Occipital lobe (tissue), 3 donors: ENCODE results near the gene TBC1D3. TPM values are rescaled to one million over a fixed set of nuclear protein-coding genes. Genes with fewer than 3 reads are reported as not detected.
"Not testable (repeated sequence)": the region's sequence is repeated elsewhere in the genome, so short reads cannot be mapped to it uniquely, and the experiment has no call there.

Source experiments
- DNase-seq: peaks from one replicate; lab custom pipeline; 2025; lab: John Stamatoyannopoulos, UW
- small RNA-seq: library from RNA; depleted of rRNA; stranded (forward); fragments of <200 nt; gene quantifications from one replicate; pipeline ENCODE3, GENCODE V24; 2014
- total RNA-seq: library from RNA; depleted of rRNA; stranded (reverse); fragments of >200 nt; gene quantifications from one replicate; pipeline ENCODE4 v1.2.3, GENCODE V29; 2014

TBC1D3 gene
- not detected for total RNA-seq

DNA sequence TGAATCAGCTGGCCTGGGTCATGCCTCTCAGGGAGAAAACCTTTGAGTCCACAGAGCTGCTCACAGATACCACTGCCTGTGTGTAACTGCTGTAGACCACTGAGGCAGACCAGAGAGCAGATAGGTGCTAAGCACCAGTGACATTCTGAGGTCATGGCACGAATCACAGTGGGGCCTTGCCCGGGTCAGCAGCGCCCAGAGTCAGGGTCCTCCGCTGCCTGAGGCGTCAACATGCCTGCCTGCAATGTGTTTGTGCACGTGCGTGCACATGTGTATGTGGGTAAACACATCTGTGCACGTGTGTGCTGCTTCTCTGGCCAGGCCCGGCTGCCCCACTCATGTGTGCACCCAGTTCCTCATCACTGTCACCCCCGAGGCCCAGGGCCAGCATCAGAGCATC, at the start of gene TBC1D3:
TSS of gene TBC1D3 (minus strand) at position 101 of the 400 bp plus-strand sequence. CDS start 1,526 bp downstream, outside the sequence.
- not testable (repeated sequence) for DNase-seq

DNA sequence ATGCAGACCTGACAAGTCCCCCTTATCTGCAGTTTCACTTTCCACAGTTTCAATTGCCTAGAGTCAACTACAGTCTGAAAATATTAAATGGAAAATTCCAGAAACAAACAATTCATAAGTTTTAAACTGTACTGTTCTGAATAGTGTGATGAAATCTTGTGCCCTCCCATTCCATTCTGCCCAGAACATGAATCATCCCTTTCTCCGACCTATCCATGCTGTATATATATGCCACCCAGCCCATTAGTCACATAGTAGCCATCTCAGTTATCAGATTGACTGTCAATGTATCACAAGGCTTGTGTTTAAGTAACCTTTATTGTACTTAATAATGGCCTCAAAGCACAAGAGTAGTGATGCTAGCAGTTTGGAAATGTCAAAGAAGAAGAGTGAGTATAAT, 40.4 kb upstream of the TBC1D3 start:
- not testable (repeated sequence) for DNase-seq

DNA sequence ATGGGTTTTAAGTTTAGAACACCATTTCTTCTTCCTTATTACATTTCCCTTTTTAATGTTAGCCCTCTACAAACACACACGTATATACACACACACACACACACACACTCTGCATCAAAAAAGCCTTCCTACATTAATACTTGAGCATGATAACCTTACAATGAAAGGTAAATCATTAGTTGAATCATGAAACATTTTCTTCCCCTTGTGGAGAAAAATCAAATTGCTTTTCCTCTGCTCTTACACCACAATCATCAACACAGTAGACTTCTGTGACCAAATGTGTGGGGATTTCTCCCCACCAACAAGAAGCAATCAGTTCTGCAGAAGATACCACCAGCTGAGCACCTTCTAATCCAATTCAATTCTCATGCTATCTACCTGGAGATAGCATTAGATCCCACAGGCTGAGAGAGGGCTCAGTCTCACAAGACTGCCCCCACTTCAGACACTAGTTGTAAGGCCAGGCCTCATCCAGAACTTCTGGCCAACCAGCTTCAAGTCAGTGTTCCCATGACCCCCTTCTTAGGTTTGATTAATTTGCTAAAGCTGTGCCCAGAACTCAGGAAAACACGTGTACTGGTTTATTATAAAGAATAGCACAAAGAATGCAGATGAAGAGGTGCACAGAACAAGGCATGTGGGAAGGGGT, 33.6 kb upstream of the TBC1D3 start:
- DNase-seq: not testable (repeated sequence)

DNA sequence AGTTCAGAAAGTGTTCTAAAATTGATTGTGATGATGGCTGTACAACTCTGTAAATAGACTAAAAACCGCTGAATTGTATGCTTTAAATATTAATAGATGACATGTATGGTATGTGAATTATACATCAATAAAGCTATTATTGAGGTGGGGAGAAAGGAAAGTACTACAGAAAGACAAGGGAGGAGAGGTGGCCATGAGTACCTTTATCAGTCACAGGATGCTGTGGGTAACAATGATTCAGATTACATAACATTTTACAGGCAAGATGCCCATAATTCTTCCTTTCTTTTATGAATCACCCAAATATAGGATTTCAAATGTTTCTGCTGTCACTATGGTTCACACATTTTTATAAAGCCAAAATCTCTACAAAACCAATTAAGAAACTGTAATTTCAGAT, 28.5 kb upstream of the TBC1D3 start:
- not testable (repeated sequence) for DNase-seq

DNA sequence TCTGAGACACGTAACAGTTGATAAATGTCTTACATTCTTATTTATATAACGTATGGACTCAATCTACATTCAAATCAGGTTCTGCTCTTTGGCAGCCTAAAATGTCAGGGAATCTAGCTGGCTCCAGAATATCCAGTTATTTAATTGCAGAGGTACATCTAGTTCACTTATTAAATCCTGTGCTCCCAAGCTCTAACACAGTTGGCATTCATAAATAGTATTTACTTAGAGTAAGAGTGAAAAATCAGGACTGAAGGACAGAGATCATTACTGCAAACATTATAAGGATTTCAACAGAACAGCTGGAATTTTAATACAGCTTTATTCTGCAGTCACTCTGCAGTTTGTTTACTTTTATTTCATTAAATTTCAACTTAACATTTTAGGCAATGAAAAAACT, 7.9 kb upstream of the TBC1D3 start:
- not testable (repeated sequence) for DNase-seq

DNA sequence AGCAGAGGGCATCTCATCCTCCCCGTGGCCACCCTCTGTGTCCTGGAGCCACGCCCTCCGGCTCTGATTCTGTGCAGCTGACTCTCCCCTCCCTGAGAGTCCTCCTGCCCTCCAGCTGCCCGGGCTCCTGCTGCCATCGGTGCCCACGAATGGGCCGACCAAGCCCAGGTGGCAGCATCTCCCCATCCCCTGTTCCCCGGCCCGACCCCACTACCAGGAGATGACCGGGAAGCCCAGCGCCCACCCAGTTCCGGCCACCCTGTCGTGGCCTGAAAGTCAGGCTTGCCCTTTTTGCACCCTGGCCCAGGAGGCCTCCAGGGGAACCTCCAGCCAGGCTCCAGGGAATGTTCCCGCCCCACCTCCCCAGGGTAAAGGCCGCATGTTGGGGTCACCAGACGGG, 57.5 kb downstream of the TBC1D3 start:
- DNase-seq: not testable (repeated sequence)

Small RNA genes within 50 kb of the gene (small RNA-seq; reads per million reads assigned to genes)
- gene RF00019 (not detected), gene RNA5SP526 (not detected)

Other genes with a start within 250 kb of the TBC1D3 start
- 0.78 TPM for gene TBC1D3L, start 203.5 kb downstream of the TBC1D3 start, total RNA-seq
- 1.6 TPM for gene TBC1D3D, start 188.6 kb downstream of the TBC1D3 start, total RNA-seq
- gene TBC1D3C, start 123.9 kb downstream of the TBC1D3 start, total RNA-seq: not detected
- not detected for gene TBC1D3E, start 64.6 kb downstream of the TBC1D3 start, total RNA-seq
- 33.8 TPM for gene MRPL45, start 104.6 kb upstream of the TBC1D3 start, total RNA-seq
- 0.31 TPM for gene GPR179, start 151.4 kb upstream of the TBC1D3 start, total RNA-seq
- gene SOCS7, start 159.3 kb upstream of the TBC1D3 start, total RNA-seq: 59.4 TPM
- 42.9 TPM for gene ARHGAP23, start 235.9 kb upstream of the TBC1D3 start, total RNA-seq